GM18519 (cell line): ENCODE measurements around the gene CAMK2D.

Experiments
- ATAC-seq: cut with Tn5 transposase; IDR thresholded peaks from one replicate; pipeline ENCODE4 v1.9.1; 2021; ENCODE audit warnings: mild to moderate bottlenecking, moderate library complexity; ENCODE audit not compliant: unreplicated experiment, low FRiP score

Gene CAMK2D

DNA sequence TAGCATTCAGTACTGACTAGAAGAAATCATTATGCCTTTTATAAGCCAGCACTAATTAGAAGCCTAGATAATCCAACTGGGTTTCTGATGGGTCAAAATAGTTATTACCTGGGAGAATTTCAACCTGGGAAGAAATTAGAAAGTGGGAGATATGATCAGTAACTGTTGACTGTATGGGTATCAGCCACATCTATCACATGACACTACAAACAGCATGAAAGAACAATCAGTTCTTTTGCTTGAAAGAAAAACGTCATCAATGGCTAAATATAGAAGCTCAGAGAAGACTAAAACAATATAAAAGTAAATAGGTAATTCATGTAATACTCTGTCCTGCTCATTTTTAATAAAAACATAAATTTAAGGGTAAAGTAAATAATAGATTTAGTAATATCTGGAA, 145.1 kb downstream of the CAMK2D start:
- ATAC-seq, result no peak

DNA sequence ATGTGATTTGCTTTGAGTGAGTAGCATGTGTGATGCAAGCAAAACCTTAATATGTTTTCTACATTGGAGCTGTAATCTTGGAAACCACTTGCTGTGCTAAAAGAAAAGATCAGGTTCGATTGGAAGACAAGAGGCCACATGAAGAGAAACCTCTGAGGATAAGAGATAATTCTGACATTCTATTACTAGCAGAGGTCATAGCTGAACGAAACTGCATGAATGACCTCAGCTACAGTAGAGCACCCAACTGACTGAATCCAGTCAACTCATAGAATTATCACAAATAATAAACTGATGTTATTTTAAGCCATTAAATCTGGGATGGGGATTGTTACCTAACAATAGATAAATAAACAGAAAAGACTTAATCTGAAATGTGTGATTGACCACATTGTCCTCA, 147.1 kb downstream of the CAMK2D start:
- ATAC-seq, result no peak

DNA sequence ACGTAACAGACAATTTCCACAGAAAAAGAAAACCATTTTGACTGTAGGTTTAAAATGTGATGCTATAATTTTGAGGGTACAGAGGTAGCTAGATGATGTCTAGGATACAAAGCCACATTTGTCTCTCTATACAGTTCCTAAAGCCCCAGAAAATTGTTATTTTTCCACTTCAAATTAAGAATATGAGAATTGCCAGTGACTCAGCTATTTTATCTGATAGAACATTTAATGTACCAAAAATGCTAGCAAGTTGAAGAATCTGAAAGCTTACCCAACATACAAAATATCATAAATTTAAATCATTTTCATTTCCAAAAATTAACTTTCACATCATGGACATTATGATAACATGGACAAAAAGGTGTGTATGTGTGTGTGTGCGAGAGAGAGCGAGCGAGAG, 148.0 kb downstream of the CAMK2D start:
- ATAC-seq, result no peak

DNA sequence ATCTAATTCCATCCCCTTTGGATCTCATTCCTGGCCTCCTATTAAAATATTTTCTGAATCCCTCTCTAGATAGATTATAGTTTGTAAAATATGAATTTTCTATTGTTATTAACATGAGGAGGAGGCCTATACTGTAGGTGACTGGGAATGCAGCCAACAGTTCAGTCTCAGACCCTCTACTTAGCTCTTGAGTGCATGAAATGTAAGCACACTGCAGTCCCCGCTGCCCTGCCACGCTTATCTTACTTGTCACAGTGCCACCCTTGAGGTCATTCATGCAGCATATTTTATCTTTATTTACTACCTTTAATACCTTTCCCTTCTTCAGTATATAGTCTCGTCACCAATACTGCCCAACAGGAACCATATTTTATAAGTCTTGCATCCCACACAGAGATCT, 151.0 kb downstream of the CAMK2D start:
- ATAC-seq, result no peak

DNA sequence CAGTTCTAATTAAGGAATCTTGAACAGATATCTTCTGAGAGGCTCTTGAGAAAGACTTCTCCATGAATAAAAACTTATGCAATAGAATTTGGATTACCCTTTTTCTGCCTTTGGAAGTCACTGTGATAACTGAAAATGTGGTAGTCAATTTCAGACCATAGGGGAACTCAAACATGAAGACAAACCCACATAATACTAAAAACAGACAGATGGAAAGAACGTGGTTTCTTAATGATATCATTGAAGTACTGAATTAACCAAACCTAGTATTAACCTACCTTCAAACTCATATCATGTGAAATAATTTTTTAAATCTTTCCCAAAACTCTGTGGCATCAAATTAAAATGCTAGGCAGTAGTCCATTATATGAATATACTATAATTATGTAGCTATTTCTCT, 153.5 kb downstream of the CAMK2D start:
- peak; percentile 77 for ATAC-seq

DNA sequence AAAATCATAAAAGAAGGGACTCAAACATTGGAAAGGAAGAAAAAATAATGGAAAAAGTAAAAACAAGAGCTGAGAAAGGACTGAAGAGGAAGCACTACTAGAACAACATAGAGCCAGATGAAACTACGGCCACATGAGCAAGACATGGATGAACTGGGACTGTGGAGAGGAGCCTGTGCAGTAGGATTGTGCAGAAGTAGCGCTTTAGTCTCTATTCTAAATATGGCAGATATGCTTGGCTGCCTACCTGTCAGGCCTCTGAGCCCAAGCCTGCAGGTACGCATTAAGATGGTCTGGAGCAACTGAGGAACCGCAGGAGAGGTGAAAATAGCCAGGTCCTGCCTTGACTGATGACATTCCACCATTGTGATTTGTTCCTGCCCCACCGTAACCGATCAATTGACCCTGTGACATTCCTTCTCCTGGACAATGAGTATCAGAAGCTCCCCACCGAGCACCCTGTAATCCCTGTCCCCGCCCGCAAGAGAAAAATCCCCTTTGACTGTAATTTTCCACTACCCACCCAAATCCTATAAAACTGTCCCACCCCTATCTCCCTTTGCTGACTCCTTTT, 154.3 kb downstream of the CAMK2D start:
- no peak for ATAC-seq

- no peak for ATAC-seq
These were observed 156.6 kb downstream of the CAMK2D start for GRCh38 chr4:113604955-113605354.

DNA sequence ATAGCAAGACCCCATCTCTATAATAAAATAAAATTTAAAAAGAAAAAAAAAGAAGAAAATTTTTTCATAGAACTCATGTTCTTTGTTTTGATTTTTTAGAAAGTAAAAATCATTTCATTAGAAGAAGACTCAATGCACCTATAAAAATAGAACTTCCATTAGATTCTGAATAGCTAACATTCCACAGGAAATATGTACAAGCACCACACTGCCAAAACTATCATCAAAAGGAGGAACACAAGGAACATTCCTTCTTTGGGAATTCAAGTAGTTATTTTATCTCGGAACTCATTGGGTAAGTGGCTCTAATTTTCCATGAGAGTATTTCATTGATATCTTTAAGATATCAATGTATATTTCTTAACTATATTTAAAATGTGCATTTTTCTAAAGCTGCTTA, 157.6 kb downstream of the CAMK2D start:
- no peak for ATAC-seq

DNA sequence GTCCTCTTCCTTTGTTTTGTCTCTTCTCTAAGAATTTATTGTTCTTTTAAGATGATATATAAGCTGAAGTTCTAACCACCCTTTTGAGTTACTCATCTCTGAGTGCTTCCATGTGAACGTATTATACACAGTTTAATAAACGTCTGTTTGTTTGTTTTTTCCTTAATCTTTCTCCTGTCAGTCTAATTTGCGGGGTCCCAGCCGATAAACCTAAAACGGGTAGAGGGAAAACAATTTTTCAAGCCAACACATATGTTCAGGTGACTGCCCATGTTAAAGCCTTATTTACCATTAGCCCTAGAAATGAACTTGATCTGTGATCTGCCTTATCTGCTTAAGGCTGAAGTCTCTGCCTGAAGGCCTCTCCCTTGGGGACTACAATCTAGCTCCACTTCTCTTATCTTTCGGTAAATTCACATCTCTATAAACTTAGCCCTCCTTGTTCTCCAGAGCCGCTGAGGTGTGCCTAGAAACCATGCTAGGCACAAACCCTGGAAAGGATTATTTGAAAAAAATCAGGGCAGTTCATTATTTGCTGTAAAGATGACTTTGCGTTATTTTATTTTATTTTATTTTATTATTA, 158.8 kb downstream of the CAMK2D start:
- ATAC-seq, result no peak

- no peak for ATAC-seq
These were observed 159.9 kb downstream of the CAMK2D start for GRCh38 chr4:113601636-113602035.

DNA sequence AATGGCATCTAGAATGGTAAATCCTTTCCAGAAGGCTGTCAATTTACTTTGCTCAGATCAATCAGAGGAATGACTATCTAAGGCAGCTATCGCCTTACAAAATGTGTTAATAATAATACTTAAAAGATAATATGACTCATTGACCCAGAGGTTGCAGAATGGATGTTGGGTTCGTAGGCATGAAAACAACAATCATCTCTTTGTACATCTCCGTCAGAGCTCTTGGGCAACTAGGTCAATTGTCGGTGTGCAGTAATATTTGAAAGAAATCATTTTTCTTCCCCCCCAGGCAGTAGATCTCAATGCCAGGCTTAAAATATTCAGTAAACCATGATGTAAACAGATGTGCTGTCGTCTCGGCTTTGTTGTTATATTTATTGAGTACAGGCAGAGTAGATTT, 165.1 kb downstream of the CAMK2D start:
- no peak for ATAC-seq

GRCh38 chr4:113594231-113594556, 167.3 kb downstream of the CAMK2D start:
- ATAC-seq, result no peak

- peak; percentile 60 for ATAC-seq
These were observed 167.9 kb downstream of the CAMK2D start for GRCh38 chr4:113593400-113594230.

- ATAC-seq, result no peak
These were observed 169.6 kb downstream of the CAMK2D start for GRCh38 chr4:113591982-113592381.

- ATAC-seq, result no peak
These were observed 172.5 kb downstream of the CAMK2D start for GRCh38 chr4:113588895-113589668.

- ATAC-seq, result no peak
These were observed 173.8 kb downstream of the CAMK2D start for GRCh38 chr4:113587640-113588275.

- no peak for ATAC-seq
These were observed 174.4 kb downstream of the CAMK2D start for GRCh38 chr4:113587156-113587555.

DNA sequence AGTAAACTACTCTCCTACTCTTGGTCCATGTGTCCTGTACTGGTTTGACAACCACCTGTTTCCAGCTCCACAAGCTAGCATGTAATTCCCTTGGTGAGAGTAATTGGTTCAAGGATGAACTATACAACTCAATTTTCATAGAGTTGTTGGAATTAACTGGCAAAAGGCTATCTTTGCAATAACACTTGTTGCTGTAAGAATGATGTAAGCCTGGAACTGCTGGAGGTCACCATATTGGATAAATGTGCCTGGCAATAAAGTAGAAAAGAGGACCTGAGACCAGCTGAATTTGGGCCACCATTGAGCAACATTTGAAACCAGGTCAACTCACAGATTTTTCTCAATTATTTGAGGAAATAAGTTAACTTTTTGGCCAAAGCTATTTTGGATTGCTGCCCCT, 175.5 kb downstream of the CAMK2D start:
- ATAC-seq, result no peak

DNA sequence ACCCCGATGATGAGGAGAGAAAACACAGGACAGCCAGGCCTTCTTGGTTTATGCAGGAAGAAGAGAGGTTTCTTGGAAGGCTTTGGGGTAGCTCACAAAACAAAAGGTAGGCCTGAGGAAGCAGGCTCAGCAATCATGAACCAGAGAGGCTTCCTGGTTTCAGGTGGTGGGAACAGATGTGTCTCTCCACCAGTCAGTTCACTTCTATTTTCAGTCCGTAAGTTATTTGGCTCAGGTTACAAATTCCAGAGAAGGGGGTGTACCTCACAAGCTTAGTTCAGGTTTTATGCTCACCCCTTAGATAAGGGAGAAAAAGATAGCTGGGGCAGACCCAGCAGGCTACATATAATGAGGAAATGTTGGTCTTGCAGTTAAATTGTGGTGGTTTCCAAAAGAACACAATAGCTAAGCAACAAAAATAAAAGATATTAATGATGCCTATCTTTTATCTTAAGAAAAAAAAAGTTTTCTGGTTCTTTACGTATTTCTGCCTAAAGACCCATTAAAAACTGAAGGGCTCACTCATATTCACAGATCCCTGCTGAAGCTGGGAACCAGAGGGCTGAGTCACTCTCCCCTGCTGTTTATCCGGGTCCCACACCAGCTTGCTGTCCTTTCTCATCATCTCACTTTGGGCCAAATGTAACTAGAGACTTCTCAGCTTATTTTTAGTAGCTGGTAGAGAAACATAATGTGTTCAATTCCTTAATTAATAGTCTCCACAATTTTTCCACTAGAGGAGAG, 177.0 kb downstream of the CAMK2D start:
- no peak for ATAC-seq

DNA sequence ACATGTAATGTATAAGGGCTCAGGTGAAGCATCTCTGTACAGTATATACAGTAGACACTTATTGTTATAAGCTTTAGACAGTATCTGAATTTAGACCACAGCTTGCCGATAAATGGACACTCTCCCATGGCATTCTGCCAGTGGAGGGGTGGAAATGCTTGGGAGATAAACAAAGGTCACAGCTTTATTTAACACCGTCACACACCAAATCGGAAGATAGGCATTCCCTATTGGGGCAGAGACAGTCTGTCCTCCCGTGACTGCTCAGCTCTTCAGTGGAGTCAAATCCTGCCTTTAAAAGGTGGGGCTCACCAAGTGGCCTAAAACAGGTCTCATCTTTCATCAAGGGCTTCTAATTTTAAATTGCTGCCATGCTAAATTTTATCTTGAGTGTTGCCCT, 178.8 kb downstream of the CAMK2D start:
- no peak for ATAC-seq
